Activated CD8-positive, alpha-beta memory T cell treated with anti-CD3 and anti-CD28 coated beads, Interleukin-2, amount 50 U/mL, for 24 hours (primary cell): Measurements from ENCODE around the gene KISS1.

Experiments
- DNase-seq: peaks from one replicate; pipeline ENCODE4 v3.0.0-alpha.2; 2020; ENCODE audit errors: extremely low read depth

KISS1 gene

GRCh38 chr1:204218552-204218951, 22.3 kb upstream of the KISS1 start:
- DNase-seq: no peak

- DNase-seq: no peak
Measured at GRCh38 chr1:204217648-204218000, 21.3 kb upstream of the KISS1 start.

GRCh38 chr1:204216880-204217647, 20.8 kb upstream of the KISS1 start:
- no peak for DNase-seq

GRCh38 chr1:204216236-204216635, 19.9 kb upstream of the KISS1 start:
- no peak for DNase-seq

GRCh38 chr1:204213668-204214662, 17.7 kb upstream of the KISS1 start, which contains the start of gene GOLT1A:
TSS of gene GOLT1A (minus strand) at chr1:204213988. CDS start at chr1:204213906, 82 bp downstream.
- no peak for DNase-seq

DNA sequence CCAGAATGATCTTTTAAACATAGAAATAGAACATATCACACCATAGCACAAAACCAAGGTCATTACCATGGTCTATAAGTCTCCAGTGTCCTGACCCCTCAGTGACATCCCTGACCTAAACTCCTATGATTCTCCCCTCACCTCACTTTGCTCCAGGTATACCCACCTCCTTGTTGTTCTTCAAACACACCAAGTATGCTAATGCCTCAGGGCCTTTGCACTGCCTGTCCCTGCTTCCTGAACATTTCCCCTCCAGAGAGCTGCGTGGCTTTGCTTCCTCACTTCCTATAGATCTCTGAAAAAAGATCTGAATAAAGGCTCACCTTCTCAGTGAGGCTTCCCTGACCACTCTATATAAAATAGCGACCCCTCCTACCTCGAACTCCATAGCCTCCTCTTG, 16.4 kb upstream of the KISS1 start:
- DNase-seq: no peak

DNA sequence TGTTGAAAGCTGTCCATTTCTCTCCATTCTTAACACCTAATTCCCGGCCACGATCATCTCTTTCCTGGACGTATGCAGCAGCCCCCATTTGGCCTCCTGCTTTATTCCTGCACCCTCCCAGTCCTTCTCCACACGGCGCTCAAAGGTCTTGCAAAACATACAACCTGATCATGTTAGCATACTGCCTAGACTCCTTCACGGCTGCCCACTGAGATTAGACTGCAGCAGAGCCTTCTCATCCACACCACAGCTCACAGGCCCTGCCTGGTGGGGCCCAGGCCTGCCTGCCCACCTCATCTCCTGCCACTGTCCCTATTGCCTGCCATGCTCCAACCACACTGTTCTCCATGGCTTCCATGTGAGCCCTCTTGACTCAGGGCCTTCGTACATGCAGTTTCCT, 14.8 kb upstream of the KISS1 start:
- DNase-seq: no peak

GRCh38 chr1:204207136-204207616, 10.9 kb upstream of the KISS1 start:
- peak; percentile 57 for DNase-seq

DNA sequence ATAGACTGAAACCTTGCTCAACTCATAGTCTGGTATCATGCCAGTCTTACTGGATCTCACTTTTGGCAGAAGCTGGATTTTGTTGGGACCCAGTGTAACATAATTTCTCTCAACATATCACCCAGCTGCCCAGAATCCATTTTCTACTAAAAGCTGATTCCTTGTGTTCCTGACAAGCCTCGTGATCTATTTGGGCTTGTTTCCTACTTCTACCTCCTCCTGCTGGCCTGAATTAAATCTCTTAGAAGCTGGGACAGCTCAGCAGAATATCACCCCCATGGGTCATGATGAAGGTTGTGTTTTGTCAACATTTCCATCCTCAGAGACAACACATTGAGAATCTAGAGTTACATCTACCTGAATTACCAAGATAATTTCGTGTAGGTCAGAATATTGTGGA, 9.8 kb upstream of the KISS1 start:
- DNase-seq: no peak

- DNase-seq: no peak
Measured at GRCh38 chr1:204205486-204205885, 9.2 kb upstream of the KISS1 start.

- DNase-seq: no peak
Measured at GRCh38 chr1:204204944-204205343, 8.7 kb upstream of the KISS1 start.

DNA sequence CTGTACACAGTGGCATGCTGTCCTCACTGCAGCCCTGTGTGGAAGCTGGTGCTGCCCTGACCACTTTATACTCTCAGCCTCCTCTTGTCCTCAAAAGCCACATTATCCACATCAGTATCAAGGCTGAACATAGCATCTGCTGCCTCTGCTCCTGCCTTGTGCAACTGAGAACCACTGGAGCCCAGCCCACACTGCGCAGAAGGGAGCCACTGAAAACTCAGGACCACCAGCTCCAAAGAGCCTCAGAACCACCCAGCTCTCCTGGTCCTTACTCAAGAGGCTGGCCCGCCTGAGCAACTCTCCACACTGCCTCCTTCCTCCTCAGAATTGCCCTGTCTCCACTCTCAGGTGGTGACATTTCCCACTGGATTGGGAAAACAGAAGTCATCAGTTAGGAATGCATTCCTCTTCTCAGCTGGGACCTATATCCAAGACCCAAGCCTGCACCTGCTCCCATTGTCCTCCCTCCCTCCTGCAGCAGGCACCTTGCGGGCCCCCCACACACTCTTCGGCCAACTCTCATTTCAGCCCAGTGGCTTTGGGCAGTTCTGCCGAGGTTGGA, 7.0 kb upstream of the KISS1 start:
- DNase-seq: no peak

GRCh38 chr1:204202481-204202880, 6.2 kb upstream of the KISS1 start:
- no peak for DNase-seq

- no peak for DNase-seq
Measured at GRCh38 chr1:204201348-204202040, 5.2 kb upstream of the KISS1 start.

- no peak for DNase-seq
Measured at GRCh38 chr1:204199579-204199978, 3.3 kb upstream of the KISS1 start.

DNA sequence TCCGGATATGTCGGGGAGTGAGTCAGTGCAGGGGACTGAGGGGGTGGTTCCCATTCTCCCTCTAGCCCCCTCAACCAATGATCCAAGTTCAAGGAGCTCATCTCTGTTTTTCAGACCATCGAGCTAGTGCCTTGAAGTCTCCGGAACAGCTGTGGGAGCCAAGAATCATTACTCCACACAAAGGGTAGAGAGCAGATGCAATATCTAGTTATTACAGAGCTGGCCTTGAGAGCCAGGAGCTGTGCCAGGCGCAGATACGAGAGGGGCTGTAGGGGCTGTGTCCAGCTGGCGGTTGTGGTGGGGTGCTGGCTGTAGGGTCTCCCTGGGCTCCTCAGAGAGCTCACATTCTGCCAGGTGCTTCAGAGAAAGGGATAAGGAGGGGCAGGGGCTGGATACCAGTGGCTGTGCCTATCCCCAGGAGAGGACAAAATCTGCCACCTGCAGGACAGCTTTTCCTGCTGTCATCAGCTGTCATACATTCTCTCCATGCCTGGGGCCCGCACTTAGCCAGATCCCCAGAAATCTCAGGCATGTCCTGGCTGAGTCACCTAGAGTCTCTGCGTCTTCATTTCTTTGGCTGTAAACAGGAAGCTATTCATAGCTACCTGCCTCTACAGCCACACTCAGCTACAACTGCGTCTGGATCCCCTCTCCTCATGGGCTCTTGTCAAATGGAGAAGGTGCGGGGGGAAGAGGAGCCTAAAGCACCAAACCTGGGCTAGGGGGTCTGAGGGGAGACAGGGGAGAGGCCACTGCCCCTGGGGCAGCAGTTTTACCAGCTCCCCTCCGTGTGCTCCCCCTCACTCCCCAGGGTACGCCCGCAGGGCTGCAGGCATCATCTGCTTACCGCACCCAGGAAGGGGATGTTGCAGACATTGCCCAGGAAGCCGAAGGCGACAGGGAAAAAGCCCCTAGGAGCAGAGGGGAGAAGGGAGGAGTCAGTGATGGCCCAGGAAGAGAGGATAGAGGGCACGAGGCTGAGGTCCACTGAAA, 2.4 kb upstream of the KISS1 start:
- DNase-seq: no peak

DNA sequence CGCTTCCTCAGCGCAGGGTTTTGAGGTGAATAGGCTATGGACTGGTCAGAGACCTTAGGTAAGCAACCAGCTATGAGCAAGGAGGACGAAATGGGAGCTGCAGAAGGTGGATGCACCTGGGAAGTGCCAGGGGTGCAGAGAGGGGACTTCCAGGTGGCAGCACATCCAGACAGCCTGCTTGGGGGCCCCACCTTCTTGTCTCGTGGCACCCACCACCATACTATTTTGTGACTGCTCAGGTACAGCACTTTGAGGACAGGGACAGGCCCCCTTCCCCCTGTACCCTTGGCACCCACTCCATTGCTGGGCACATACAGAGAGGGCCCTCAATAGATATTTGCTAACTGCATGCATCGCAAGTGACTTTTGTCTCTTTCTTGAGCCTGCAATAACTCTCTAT, 777 bp upstream of the KISS1 start:
- DNase-seq: no peak

GRCh38 chr1:204194771-204195170, 1.5 kb downstream of the KISS1 start:
- DNase-seq: no peak

DNA sequence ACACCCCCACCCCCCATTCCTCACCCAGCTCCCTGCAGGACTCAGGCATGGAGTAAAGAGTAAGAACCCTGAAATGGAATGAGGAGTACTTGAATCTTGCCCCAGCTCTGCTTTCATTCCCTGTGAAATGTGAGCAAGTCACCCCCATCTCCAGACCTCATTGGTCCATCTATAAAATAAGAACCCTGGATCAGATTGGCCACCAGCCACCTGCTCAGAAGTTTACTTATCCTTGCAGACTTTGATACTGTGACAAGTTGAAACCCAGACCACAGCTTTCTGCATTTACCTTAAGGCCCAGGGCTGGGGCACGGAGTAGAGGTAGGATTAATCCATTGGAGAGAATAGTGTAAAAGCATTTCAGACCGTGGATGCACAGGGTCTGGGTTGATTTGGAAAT, 2.2 kb downstream of the KISS1 start:
- DNase-seq: no peak

- no peak for DNase-seq
Measured at GRCh38 chr1:204192589-204193352, 3.5 kb downstream of the KISS1 start.
